Neural progenitor cell (in vitro differentiated cells): Measurements from ENCODE around the gene SPATA19.

ENCODE experiments used
- CTCF ChIP-seq: fragments of 200-600 bp; sonication (generic); IDR thresholded peaks from 2 replicates; pipeline ENCODE4 v1.5.1; 2017; ENCODE audit warnings: antibody characterized with exemption, mild to moderate bottlenecking
- EZH2phosphoT487 ChIP-seq: fragments of 200-600 bp; sonication (generic); IDR thresholded peaks from 2 replicates; pipeline ENCODE4 v1.6.1; 2017; ENCODE audit warnings: antibody characterized with exemption

- TF ChIP-seq CTCF (no peak), EZH2phosphoT487 (no peak)
Measured at GRCh38 chr11:133796043-133796795, 49.1 kb downstream of the SPATA19 start.
